HG02840 (cell line): ENCODE measurements around the gene UGT8.
"Not testable (repeated sequence)": the region's sequence is repeated elsewhere in the genome, so short reads cannot be mapped to it uniquely, and the experiment has no call there.

ENCODE experiments used
- ATAC-seq: cut with Tn5 transposase; IDR thresholded peaks from one replicate; pipeline ENCODE4 v1.9.1; 2021; ENCODE audit warnings: mild to moderate bottlenecking, moderate library complexity, moderate number of reproducible peaks; ENCODE audit not compliant: unreplicated experiment, low FRiP score

Gene UGT8

GRCh38 chr4:114603497-114603896 is 4.9 kb downstream of the UGT8 start:
- peak; percentile 91 for ATAC-seq

- no peak for ATAC-seq
These were observed 7.6 kb downstream of the UGT8 start for GRCh38 chr4:114606245-114606644.

- ATAC-seq, result no peak
These were observed 8.4 kb downstream of the UGT8 start for GRCh38 chr4:114607056-114607455.

GRCh38 chr4:114613560-114613959 is 15.0 kb downstream of the UGT8 start:
- ATAC-seq, result no peak

- no peak for ATAC-seq
These were observed 16.8 kb downstream of the UGT8 start for GRCh38 chr4:114615435-114615834.

- ATAC-seq, result not testable (repeated sequence)
These were observed 17.4 kb downstream of the UGT8 start for GRCh38 chr4:114616036-114616435.

- ATAC-seq, result no peak
These were observed 27.6 kb downstream of the UGT8 start for GRCh38 chr4:114626196-114626595.

- ATAC-seq, result no peak
These were observed 37.8 kb downstream of the UGT8 start for GRCh38 chr4:114636192-114636935.

- ATAC-seq, result no peak
These were observed 43.7 kb downstream of the UGT8 start for GRCh38 chr4:114642173-114642780.

- ATAC-seq, result no peak
These were observed 51.3 kb downstream of the UGT8 start for GRCh38 chr4:114649908-114650307.

- ATAC-seq, result no peak
These were observed 55.1 kb downstream of the UGT8 start for GRCh38 chr4:114653675-114654074.

GRCh38 chr4:114654592-114654991 is 56.0 kb downstream of the UGT8 start:
- no peak for ATAC-seq

- ATAC-seq, result no peak
These were observed 59.6 kb downstream of the UGT8 start for GRCh38 chr4:114658179-114658578.

- ATAC-seq, result no peak
These were observed 60.2 kb downstream of the UGT8 start for GRCh38 chr4:114658776-114659175.

- ATAC-seq, result peak; percentile 80
These were observed 60.9 kb downstream of the UGT8 start for GRCh38 chr4:114659386-114660008.

- ATAC-seq, result no peak
These were observed 64.5 kb downstream of the UGT8 start for GRCh38 chr4:114663083-114663482.

GRCh38 chr4:114668577-114668976 is 70.0 kb downstream of the UGT8 start:
- ATAC-seq, result no peak

- ATAC-seq, result not testable (repeated sequence)
These were observed 72.1 kb downstream of the UGT8 start for GRCh38 chr4:114670733-114671132.

- ATAC-seq, result no peak
These were observed 74.7 kb downstream of the UGT8 start for GRCh38 chr4:114673306-114673705.

- no peak for ATAC-seq
These were observed 75.5 kb downstream of the UGT8 start for GRCh38 chr4:114674080-114674479.

- no peak for ATAC-seq
These were observed 78.9 kb downstream of the UGT8 start for GRCh38 chr4:114677346-114677979.
